Measurements from ENCODE around the gene SUCO.
"Not testable (repeated sequence)": the region's sequence is repeated elsewhere in the genome, so short reads cannot be mapped to it uniquely, and the experiment has no call there.

The SUCO gene

DNA sequence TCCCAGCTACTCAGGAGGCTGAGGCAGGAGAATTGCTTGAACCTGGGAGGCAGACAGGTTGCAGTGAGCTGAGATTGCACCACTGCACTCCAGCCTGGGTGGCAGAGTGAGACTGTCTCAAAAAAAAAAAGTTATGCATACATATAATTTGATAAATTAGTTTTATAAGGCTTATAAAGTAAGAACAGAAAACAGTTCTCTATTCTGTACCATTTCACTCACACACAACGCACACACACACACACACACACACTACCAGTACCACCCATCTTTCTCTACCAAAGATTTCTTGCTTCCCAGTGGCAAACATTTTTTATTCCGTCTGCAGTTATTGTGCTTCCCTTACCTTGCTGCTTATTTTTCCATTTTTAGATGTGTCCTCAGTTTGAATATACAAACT, 79.5 kb downstream of the SUCO start:
- no peak for DNase-seq

DNA sequence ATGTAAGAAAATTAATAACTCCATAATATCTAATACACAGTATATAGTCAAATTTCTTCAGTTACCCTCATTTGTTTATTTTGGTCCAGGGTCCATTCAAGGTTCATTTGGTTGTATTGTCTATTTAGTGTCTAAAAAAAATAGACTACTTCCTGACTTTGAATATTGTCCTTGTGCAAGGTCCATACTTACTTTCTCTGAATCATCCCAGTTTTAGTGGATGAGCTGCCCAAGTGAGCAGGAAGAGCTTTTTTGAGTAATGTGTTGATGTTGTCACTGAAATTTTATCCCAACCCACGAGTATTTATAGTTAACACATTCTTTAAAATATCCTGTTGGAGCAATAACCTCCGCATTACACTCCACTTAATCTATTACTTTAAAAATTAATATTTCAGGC, 80.3 kb downstream of the SUCO start:
- DNase-seq, result no peak

DNA sequence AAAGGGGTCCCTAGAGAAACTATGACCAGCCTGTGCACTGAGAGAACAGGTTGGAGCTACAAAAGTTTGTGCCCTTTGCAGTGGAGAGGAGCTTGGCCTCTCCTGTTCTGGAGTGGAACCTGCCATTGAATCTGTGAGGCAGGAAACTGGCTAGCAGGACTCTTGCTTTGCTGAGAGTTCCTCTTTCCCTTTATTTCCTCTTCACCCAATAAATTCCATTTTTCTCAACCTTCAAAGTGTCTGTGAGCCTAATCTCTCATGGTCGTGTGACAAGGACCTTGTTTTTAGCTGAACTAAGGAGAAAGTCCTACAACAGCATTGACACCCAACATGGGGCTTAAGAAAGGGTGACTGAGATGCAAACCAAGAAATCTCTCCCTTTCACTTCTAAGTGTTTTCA, 83.2 kb downstream of the SUCO start:
- no peak for DNase-seq

DNA sequence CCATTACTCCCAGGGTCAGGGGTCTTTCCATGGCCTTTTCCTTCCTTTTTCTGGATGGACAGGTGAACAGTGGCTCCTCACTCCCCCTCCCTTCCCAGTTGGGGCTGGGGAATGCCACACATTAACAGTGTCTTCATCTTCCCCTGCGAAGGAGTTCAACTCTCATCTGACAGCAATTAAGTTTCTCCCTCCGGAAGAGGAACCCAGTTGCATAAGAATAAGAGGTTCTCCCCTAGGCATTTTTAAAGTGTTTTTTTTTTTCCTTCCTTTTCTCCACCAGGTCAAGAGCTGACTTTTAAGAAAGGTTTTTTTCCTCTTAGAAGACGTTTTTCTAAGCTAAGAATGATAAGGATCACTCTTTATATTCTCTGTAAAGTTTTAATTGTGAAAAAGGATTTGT, 83.7 kb downstream of the SUCO start:
- no peak for DNase-seq

DNA sequence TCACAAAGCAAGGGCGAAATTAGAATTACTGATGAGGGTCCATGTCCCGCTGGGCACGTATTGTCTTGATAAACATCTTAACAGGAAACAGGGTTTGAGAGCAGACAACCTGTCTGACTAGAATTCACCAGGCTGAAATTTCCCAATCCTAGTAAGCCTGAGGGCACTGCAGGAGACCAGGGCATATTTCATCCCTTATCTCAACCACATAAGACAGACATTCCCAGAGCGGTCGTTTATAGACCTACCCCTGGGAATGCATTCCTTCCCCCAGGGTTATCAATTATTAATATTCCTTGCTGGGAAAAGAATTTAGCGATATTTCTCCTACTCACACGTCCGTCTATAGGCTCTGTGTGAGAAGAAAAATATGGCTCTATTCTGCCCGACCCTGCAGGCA, 87.7 kb downstream of the SUCO start:
- DNase-seq, result not testable (repeated sequence)

DNA sequence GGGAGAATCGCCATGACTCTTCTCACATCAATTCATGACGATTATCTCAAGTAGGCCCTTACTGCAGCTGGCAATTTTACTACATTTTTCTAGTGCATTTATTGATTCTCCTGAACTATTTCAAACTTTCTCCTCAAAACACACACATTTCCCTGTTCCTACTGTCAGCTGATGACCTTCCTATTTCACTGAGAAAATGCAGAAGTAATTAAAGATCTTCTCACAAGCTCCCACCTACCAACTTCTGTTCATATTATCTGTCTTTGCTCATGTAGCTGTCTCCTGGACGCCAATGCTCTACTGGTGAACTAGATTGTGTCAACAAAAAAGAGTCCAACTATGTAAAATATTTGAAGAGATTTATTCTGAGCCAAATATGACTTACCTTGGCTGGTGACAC, 89.6 kb downstream of the SUCO start:
- DNase-seq, result no peak

DNA sequence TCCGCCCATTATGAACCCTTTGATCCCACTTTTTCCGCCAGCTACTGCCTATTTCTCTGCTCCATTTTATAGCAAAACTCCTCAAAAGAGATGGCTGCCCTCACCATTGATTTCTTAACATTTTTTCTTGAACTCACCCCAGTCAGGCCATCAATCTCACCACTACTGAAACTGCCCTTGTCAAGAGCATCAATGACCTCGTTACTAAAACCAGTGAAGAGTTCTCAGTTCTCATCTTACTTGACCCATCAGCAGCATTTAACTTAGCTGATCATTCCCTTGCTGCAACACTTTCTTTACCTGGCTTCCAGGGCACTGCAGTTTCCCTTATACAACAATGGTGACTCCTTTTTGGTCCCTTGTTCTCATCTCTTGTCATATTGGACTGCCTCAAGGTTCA, 90.8 kb downstream of the SUCO start:
- DNase-seq, result no peak

DNA sequence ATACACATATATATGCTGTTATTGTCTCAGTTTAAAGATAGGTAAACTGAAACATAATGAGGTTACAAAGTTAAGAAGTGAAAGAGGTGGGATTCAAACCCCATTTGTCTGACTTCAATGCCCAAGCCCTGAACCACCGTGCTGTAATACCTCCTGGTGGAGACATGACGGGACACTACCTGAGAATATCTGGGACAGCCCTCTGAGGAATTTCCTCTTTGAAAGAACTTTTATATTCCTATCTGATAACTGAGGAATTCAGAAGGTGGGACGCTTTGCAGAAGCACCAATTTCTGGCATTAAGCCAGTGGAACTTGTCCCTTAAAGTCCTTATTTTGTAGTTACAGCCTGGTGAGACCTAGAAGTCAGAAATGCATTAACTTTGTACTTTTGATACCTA, 93.9 kb downstream of the SUCO start:
- no peak for DNase-seq

DNA sequence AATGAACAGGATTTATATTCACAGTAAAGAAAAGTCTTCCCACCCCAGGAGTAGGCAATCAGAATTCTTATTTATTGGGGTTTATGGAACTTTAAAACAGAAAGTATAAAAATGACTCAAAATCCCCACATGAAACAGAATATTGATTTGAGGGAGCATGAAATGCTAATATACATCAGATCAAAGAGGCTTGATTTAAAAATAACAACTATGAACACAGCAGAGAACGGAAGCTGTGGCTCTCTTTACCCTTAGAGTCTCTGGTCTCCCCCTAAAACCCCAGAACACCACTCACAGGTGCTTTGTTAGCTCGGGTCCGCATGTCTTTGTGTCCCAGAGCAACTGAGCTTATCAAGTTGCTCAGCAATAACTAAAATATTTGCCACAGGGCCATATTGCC, 94.8 kb downstream of the SUCO start:
- no peak for DNase-seq

DNA sequence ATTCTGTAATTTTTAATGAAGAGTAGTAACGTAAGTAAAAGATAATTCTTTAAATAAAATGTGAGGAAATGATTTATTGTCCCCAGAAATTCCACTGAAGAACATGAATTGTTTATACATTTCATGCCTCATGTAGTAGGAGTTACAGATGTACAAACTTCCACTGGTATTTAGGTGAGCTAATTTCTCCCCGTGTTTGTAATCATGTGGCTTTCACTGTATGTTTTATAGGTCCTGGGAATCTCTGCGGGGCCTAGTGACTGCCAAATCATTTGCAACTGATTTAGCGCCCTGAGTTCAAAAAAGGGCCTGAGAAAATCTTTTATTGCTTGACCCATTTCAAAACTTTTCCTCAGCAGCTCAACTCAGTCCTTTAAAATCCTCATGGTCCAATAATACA, 95.5 kb downstream of the SUCO start:
- DNase-seq, result no peak

DNA sequence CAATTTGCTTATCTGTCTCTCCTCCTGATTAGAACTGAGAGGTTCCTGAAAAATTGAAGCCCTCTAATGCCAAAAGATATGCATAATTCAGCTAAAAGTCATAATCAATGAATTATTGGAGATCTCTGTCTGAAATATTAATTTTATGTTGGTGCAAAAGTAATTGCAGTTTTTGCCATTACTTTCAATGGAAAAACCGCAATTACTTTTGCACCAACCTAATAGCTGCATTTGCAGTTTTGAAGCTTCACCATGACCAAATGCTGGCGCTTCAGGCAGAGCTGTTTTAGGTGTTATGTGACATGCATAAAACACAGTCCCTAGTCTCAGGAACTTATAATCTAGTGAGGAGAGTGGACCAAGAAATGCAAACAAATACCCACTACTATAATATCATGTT, 96.2 kb downstream of the SUCO start:
- no peak for DNase-seq

DNA sequence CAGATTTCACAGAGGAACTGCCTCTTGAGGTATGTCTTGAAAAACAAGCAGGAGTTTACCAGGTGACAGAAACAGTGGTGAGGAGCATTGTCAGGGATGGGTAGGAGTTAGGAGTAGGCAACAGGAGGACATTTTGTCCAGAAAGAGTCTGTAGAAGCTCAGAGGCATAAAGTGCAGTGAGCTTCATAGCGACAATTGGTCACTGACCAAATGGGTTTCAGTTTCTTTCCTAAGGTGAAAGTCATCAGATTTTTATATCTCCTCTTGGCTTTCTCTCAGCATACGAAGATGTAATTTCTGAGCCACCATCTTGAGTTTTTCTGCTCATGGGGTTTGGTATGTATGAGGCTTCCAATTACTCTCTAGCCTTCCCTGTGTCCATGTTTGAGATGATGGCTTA, 96.7 kb downstream of the SUCO start:
- DNase-seq, result no peak

DNA sequence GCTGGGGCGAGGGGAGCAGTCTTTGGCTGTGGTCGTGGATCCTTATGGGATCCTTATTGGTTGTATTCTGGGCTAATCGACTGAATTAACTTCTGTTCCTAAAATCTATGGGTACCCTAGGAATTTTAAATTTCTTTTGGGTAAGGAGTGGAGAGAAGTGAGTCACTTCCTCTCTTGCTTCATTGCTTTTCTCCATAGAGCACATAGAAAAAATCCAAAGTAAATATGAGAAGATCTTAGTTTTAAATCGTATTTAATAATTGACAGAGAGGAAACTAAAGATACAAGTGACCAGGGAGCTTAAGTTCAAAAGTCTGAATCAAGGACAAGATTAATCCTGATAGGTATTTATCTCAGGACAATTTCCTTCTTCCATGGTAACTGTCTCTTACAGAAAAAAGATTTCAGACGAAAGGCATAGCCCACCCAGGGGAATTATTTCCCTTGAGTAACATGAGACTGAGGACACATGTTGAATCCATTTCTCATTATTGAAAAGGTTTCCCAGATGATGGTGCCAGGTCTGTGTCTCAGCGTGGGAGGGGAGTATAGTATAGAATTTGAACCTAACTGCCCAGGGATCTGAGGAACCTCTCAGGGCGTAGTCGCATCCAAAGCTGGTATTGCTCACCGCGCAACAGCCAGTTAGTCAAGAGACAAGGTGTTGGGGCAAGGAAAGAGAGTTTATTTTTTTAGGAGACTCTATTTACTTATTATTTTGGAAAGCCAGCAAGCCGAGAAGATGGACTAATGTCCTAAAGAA, 97.3 kb downstream of the SUCO start:
- DNase-seq, result no peak

DNA sequence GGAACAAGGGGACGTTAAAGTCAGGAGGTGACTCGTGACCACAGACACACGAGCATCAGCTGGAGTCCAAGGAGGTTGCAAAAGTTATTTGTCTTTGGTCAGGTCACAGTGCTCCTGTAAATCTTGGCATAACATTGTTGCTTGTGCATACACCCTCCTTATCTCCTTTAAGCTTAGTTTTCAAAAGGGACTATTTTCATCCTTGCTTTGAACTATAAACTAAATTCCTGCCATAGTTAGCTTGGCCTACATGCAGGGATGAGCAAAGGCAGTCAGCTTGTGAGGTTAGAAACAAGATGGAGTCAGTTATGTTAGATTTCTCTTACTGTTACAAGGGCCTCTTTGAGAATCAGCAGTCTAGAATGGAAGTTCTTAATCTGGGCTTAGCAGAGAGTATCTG, 97.9 kb downstream of the SUCO start:
- DNase-seq, result no peak

DNA sequence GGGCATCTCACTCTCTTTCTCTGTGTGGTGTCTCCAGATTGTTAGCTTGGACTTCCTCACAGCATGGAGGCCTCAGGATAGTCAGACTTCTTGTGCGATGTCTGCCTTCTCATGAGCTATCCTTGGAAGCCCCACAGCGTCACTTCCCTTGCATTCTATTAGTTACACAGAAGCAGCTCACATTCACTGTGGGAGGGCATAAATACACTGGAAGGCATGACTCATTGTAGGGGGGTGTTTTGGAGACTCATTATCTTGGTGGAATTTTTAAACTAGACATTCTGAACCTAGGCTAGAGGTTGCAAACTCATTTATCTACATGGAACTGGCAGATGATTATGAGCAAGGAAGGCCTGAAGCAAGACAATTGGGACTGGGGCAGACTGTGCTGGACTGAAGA, 104.6 kb downstream of the SUCO start:
- no peak for DNase-seq

DNA sequence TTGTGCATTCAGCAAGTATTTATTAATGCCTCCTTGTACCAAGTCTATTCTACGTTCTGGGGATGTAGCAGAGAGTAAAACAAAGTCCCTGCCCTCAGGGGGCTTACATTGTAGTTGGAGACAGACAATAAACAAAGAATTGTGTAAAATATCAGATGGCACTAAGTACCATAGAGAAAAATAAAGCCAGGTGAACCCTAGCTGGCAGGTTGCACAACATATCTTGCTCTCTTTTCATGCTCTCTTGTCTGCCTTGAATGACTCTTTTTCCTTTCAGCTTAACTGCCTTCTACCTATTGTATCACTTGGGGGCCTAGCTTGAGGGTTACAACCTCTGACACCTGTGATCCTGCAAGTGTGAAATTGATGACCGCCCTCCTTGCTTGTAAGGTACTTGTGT, 105.3 kb downstream of the SUCO start:
- no peak for DNase-seq

DNA sequence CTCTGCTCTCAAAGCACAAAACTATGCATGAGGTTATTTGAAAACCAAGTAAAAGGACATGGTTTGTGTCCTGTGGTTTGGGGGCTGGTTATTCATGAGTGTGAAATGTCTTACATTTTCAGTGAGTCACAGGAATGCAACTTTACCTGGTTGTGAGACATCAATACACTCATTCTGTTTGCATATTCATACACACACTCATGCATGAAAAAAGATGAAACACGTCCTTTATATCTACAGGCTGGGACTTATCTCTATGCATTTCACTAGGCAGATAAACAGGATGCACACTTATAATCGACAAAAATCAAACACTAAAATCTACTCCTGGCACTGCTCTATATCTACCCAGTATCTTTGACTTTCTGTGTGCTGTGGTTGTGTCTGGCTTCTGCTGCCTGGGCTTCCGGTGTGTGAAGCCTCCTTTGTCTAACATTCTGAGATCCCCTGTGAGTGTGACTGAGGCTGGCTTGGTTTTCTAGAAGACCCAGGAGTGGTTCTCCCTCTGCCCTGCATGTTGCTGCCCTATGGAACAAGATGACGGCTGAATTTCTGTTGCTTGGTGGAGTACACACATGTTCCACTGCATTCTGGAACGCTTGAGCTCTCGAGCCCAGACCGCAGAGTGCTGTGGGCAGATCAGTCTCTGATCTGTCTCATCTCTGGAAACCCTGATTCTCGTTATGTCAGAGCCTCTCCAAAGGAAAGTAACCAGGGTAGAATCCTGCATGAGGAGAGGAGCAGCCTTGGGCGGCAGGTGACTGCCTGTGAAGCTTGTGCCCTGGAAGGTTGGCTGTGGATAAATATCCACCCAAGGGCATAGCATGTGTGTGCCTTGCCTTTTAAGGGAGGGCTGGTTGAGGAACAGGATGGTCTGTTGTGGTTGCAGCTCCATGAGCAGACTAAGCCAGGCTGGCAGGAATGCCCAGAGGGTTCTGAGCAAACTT, 106.2 kb downstream of the SUCO start:
- DNase-seq, result no peak

DNA sequence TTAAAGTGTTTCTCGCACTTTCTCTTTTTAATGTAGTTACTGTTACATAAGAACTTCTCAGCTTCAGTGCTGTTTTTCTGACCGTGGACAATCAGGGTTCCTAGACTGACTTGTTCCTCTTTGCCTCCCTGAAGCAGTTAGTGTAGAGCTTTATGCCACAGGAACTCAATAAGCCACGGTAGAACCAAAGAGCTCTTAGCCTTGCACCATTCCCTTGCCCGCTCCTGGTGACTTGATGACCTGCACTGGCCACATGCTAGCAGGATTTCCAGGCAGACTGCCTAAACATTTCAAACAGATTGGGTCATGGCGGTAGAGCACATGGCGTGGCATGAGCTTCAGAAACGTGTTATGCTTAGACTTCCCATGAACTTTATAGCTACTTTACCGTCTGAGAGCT, 107.2 kb downstream of the SUCO start:
- DNase-seq, result no peak

DNA sequence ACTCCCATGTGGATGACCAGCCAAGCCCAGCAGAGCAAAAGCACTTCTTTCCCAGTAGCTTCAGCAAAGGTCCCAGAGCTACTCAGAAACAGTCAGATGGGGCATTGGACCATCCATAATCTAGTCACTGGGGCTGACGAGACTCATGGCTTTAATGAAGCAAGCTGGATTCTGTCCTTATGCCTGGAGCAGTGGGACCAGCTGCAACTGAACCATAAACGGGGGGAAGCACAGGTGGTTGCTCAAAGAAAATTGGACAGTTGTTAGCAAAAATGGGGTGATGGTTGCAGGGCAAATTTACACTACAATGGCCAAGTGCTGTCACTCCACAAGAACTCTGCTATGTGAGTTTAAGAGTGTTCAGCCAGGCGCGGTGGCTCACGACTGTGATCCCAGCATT, 108.5 kb downstream of the SUCO start:
- no peak for DNase-seq

DNA sequence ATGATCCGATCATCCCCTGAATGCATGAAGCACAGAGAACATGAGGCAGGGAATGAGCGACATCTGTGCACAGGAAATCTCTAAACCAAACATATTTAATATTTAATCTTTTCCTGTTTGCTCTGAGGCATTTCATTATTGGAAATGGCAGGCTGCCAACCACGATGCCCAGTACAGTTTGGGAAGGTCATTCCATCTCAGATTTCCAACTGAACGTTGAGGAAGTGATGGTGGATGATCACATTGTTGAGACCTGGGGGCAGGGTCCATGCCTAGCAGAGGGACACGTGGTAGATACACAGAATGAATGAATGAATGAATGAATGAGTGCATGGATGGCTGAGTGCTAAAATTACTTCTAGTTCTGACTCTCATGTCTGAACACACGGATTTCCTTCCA, 110.0 kb downstream of the SUCO start:
- no peak for DNase-seq

DNA sequence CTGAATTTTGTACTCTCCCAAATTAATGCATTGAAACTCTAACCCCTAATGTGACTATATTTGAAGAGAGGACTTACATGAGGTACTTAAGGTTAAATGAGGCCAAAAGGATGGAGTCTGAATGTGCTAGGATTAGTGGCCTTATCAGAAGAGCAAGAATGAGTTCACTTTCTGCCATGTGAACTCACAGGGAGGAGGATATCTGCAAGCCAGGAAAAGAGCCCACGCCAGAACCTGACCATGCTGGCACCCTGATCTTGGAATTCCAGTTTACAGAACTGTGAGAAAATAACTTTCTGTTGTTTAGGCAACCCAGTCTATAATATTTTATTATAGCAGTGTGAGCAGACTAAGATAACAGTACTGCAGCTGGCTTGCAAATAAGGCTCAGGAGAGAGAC, 113.7 kb downstream of the SUCO start:
- no peak for DNase-seq

DNA sequence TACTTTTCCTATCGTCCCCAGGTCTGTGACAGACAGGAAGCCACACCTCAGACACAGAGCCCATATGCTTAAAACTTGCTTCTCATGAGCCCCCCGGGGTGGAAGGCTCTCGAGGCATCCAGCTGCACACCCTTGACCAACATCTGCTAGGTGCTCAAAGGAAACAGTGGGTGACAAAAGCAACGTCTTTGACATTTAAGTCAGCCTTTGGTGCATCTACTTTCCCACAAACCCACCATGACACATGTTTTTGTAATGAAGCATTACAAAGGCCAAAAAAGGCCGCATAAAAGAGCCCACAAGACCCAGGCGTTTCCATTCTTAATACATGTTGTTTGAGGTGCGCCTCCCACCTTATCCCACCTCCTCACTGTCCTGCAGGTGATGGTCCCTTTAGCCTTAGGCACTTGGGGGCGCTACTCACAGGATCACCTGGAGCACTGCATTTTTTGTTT, 114.2 kb downstream of the SUCO start:
- no peak for DNase-seq

DNA sequence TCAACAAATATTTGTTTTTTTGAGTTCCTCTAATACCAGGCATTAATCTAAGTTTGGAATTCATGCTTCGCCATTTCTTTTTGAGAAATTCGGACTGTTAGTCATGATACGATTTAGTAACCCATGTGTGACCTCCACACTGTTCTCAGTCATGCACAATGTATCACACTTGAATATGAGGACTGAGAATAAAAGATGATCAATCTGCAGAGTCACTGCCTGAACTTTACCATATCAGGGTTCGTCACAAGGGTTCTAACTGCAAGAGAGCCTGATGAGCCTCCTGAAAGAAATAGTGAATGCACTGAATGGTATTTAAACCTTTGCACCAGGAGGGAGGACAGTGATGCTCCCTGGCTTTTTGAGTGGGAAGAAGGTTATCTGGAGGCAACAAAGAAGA, 115.0 kb downstream of the SUCO start:
- no peak for DNase-seq

DNA sequence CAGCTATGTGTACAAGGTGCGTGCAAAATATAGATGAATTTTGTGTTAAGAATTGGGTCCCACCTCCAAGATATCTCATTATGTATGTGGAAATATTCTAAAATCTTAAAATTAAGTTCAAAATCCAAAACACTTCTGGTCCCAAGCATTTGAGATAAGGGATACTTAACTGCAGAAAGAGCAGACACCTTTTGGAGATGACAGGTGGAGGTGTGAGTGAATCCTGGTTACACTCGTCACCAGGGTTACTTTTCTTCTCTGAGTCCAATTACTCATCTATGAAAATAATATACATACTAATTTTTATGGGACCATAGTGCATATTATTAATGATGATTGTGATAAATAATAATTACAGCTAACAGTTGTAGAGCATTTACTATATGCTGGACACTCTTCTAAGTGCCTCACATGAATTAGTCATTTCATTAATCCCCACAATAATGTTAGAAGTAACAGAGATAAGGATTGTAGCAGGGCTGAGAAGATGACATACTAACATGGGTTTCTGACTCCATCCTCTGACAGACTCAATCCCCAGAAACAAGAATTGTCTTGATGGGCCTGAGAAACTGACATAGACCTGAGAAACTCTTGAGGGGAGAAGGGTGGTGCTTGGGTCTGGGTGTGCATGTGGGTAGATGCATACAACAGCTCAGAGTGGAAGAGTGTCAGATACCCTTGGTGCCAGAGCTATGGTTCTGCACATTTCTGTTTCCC, 117.7 kb downstream of the SUCO start:
- DNase-seq, result no peak
